PC-9 (cell line): ENCODE measurements around the gene METTL26. TPM values are rescaled to one million over a fixed set of nuclear protein-coding genes. Genes with fewer than 3 reads are reported as not detected.

Source experiments
- BruUV-seq: library from RNA; stranded (reverse); fragments of 400-500 nt; replicated peaks from 2 replicates; lab custom pipeline; 2021; lab: Mats Ljungman, UMichigan
- CTCF ChIA-PET: fragments of 300-600 bp; sonication (Branson Sonifier 250); formaldehyde crosslinking; loops from one replicate; lab custom pipeline; 2022; ENCODE audit warnings: antibody characterized with exemption; lab: Charles Lee
- POLR2A ChIA-PET: fragments of 300-600 bp; sonication (Branson Sonifier 250); formaldehyde crosslinking; loops from one replicate; lab custom pipeline; 2022; ENCODE audit warnings: antibody characterized with exemption; ENCODE audit not compliant: unreplicated experiment; lab: Charles Lee
- DNase-seq, 2 experiments: peaks; one replicate each; pipeline versions ENCODE4 v3.0.0 to v3.0.0-alpha.2; 2015 to 2022; ENCODE audit warnings: mixed read lengths in 1 of 2
- H2AFZ ChIP-seq: fragments of 200-600 bp; sonication (generic); 2 replicates; pipeline ENCODE4 v1.8.1; 2017; ENCODE audit warnings: antibody characterized with exemption
- H3F3A ChIP-seq: fragments of 200-600 bp; sonication (generic); 2 replicates; pipeline ENCODE4 v1.8.1; 2017; ENCODE audit warnings: antibody characterized with exemption, mild to moderate bottlenecking, low read depth; ENCODE audit not compliant: insufficient read depth
- H3K27ac ChIP-seq: fragments of 200-600 bp; sonication (generic); 2 replicates; pipeline ENCODE4 v1.6.1; 2016; ENCODE audit warnings: mixed run types
- H3K27me3 ChIP-seq: fragments of 200-600 bp; sonication (generic); 2 replicates; pipeline ENCODE4 v1.6.1; 2016; ENCODE audit warnings: low read depth, mixed run types; ENCODE audit not compliant: insufficient read depth
- H3K36me3 ChIP-seq: fragments of 200-600 bp; sonication (generic); 2 replicates; pipeline ENCODE4 v1.6.1; 2016; ENCODE audit warnings: low read depth, mixed run types
- H3K4me1 ChIP-seq: fragments of 200-600 bp; sonication (generic); replicated peaks from 2 replicates; pipeline ENCODE4 v1.6.1; 2016; ENCODE audit warnings: mixed run types; ENCODE audit not compliant: insufficient read depth
- H3K4me2 ChIP-seq: fragments of 200-600 bp; sonication (generic); 2 replicates; pipeline ENCODE4 v1.6.1; 2017; ENCODE audit warnings: mixed run types
- H3K4me3 ChIP-seq: fragments of 200-600 bp; sonication (generic); 2 replicates; pipeline ENCODE4 v1.6.1; 2016; ENCODE audit warnings: mixed run types
- H3K79me2 ChIP-seq: fragments of 200-600 bp; sonication (generic); 2 replicates; pipeline ENCODE4 v1.6.1; 2017; ENCODE audit warnings: low read depth, mixed run types
- H3K9me2 ChIP-seq: fragments of 200-600 bp; sonication (generic); 2 replicates; pipeline ENCODE4 v1.8.1; 2017; ENCODE audit warnings: mild to moderate bottlenecking; ENCODE audit not compliant: insufficient read depth
- H3K9me3 ChIP-seq: fragments of 200-600 bp; sonication (generic); 2 replicates; pipeline ENCODE4 v1.8.1; 2016; ENCODE audit warnings: low read depth; ENCODE audit not compliant: insufficient read depth
- H4K20me1 ChIP-seq: fragments of 200-600 bp; sonication (generic); 2 replicates; pipeline ENCODE4 v1.8.1; 2017; ENCODE audit not compliant: insufficient read depth
- EZH2 ChIP-seq: fragments of 200-600 bp; sonication (generic); IDR thresholded peaks from 2 replicates; pipeline ENCODE4 v1.8.0; 2017; ENCODE audit warnings: antibody characterized with exemption, low read depth
- intact Hi-C: fragments of 100-400 bp; cut with micrococcal nuclease; formaldehyde crosslinking; loops from one replicate; pipeline ENCODE4 v1.10.0; 2022; ENCODE audit not compliant: unreplicated experiment
- total RNA-seq: library from RNA; stranded (reverse); gene quantifications from 2 replicates; pipeline ENCODE4 v1.2.3, GENCODE V29; 2021
- TF ChIP-seq, protein P1 (sequence below): fragments of 200-600 bp; sonication (generic); conservative IDR thresholded peaks from 2 replicates; pipeline ENCODE4 v1.6.1; 2017; ENCODE audit warnings: mixed run types, antibody characterized with exemption, mild to moderate bottlenecking, moderate library complexity

METTL26 gene
- total RNA-seq, 1 experiment from 2014 or later = 144 TPM

GRCh38 chr16:634996-635395, 1.1 kb downstream of the METTL26 start:
- Histone ChIP-seq H3K4me2 (peak overlapping the region; percentile 90), H3K9me2 (no peaks in the 10 kb centered on the region), H3K36me3 (no peaks in the 10 kb centered on the region), H4K20me1 (0 out of 2 replicates have a peak, but pooled peaks cover 4% of the 10 kb centered on the region), H3K27ac (no peak overlapping the region), H3K79me2 (peaks cover 19% of the 10 kb centered on the region), H3K4me3 (peak overlapping the region; percentile 80), H3K4me1 (peaks cover 17% of the 10 kb centered on the region; the same call in 1 of the 2 replicates), H3K9me3 (no peaks in the 10 kb centered on the region), H2AFZ (no peak overlapping the region), H3F3A (peaks cover 13% of the 10 kb centered on the region), H3K27me3 (no peaks in the 10 kb centered on the region)
- ChIA-PET POLR2A (no interaction called here), CTCF (no interaction called here)
- no TSS peak for BruUV-seq
- DNase-seq = no peak
- intact Hi-C loops = no loop called here
- TF ChIP-seq EZH2 = no peak
- TF ChIP-seq, protein P1, sequence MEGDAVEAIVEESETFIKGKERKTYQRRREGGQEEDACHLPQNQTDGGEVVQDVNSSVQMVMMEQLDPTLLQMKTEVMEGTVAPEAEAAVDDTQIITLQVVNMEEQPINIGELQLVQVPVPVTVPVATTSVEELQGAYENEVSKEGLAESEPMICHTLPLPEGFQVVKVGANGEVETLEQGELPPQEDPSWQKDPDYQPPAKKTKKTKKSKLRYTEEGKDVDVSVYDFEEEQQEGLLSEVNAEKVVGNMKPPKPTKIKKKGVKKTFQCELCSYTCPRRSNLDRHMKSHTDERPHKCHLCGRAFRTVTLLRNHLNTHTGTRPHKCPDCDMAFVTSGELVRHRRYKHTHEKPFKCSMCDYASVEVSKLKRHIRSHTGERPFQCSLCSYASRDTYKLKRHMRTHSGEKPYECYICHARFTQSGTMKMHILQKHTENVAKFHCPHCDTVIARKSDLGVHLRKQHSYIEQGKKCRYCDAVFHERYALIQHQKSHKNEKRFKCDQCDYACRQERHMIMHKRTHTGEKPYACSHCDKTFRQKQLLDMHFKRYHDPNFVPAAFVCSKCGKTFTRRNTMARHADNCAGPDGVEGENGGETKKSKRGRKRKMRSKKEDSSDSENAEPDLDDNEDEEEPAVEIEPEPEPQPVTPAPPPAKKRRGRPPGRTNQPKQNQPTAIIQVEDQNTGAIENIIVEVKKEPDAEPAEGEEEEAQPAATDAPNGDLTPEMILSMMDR = no peak

- POLR2A ChIA-PET = interaction anchor here (0.7 kb wide), 1 partner anchor 44 kb away, joined by 3 read pairs; no protein-coding TSS in a partner anchor
- H3K9me2 ChIP-seq = no peaks in the 10 kb centered on the region
- no peaks in the 10 kb centered on the region for H3K9me3 ChIP-seq
- 0 out of 2 replicates have a peak, but pooled peaks cover 6% of the 10 kb centered on the region for H4K20me1 ChIP-seq
- H3K4me3 ChIP-seq = no peak overlapping the region
- peaks cover 17% of the 10 kb centered on the region; the same call in 1 of the 2 replicates for H3K4me1 ChIP-seq
- peaks cover 6% of the 10 kb centered on the region for H3F3A ChIP-seq
- H3K79me2 ChIP-seq = peaks cover 19% of the 10 kb centered on the region
- H3K27me3 ChIP-seq = no peaks in the 10 kb centered on the region
- intact Hi-C loops = no loop called here
- no peaks in the 10 kb centered on the region for H3K36me3 ChIP-seq
- no TSS peak for BruUV-seq
- TF ChIP-seq, protein P1 = no peak
- no peak for TF ChIP-seq EZH2
- no peak overlapping the region for H2AFZ ChIP-seq
- no peak for DNase-seq
- CTCF ChIA-PET = no interaction called here
- H3K4me2 ChIP-seq = peak overlapping the region; percentile 90; the same call in 1 of the 2 replicates
- no peak overlapping the region for H3K27ac ChIP-seq
These were observed 1.9 kb downstream of the METTL26 start for GRCh38 chr16:634051-634670.

DNA sequence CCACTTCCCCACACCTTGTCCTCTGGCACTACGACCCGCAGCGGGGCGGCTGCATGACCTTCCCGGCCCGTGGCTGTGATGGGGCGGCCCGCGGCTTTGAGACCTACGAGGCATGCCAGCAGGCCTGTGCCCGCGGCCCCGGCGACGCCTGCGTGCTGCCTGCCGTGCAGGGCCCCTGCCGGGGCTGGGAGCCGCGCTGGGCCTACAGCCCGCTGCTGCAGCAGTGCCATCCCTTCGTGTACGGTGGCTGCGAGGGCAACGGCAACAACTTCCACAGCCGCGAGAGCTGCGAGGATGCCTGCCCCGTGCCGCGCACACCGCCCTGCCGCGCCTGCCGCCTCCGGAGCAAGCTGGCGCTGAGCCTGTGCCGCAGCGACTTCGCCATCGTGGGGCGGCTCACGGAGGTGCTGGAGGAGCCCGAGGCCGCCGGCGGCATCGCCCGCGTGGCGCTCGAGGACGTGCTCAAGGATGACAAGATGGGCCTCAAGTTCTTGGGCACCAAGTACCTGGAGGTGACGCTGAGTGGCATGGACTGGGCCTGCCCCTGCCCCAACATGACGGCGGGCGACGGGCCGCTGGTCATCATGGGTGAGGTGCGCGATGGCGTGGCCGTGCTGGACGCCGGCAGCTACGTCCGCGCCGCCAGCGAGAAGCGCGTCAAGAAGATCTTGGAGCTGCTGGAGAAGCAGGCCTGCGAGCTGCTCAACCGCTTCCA, 2.6 kb downstream of the METTL26 start:
- TF ChIP-seq EZH2 = no peak
- TF ChIP-seq, protein P1 = no peak
- BruUV-seq = no TSS peak
- Histone ChIP-seq H3K79me2 (peaks cover 19% of the 10 kb centered on the region), H3K36me3 (no peaks in the 10 kb centered on the region), H3K27ac (no peak overlapping the region), H3K4me2 (no peak overlapping the region), H3K9me2 (no peaks in the 10 kb centered on the region), H3K9me3 (no peaks in the 10 kb centered on the region), H3F3A (peaks cover 6% of the 10 kb centered on the region; the same call in 1 of the 2 replicates), H3K27me3 (no peaks in the 10 kb centered on the region), H3K4me3 (no peak overlapping the region), H3K4me1 (peaks cover 17% of the 10 kb centered on the region; the same call in 1 of the 2 replicates), H2AFZ (no peak overlapping the region), H4K20me1 (0 out of 2 replicates have a peak, but pooled peaks cover 6% of the 10 kb centered on the region)
- POLR2A ChIA-PET = no interaction called here
- no peak for DNase-seq
- intact Hi-C loops = no loop called here
- CTCF ChIA-PET = no interaction called here
